ENCODE results near the gene SLAIN2. TPM values are rescaled to one million over a fixed set of nuclear protein-coding genes. Genes with fewer than 3 reads are reported as not detected.
"Not testable (repeated sequence)": the region's sequence is repeated elsewhere in the genome, so short reads cannot be mapped to it uniquely, and the experiment has no call there.

SLAIN2 gene
- total RNA-seq, 1 donor from 2014 or later = 94.3 TPM

DNA sequence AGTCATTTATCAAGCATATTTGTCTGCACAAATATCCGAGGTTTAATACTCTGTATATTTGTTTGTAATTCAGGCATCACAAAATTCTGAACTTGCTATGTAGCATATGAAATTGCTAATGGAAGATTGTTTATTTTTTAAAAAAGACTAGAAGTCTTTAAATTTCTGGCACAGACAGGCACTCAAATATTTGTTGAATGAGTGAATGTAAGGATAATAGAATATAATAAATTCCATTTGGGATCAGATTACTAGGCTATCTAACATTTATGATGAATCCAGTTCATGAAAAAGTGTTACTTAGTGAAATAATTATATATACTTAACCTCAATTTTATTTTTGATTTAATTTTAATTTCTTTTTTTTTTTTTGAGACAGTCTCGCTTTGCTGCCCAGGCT is 41.3 kb upstream of the SLAIN2 start:
- Histone ChIP-seq H3K27me3 (no peaks in the 10 kb centered on the region), H3K4me1 (no peaks in the 10 kb centered on the region), H3K27ac (no peak overlapping the region), H3K4me3 (no peak overlapping the region), H3K36me3 (no peaks in the 10 kb centered on the region), H3K9me3 (no peaks in the 10 kb centered on the region)
- intact Hi-C loops (cut with DNase I) = no loop called here
- ATAC-seq = no peak
- TF ChIP-seq, protein P1, sequence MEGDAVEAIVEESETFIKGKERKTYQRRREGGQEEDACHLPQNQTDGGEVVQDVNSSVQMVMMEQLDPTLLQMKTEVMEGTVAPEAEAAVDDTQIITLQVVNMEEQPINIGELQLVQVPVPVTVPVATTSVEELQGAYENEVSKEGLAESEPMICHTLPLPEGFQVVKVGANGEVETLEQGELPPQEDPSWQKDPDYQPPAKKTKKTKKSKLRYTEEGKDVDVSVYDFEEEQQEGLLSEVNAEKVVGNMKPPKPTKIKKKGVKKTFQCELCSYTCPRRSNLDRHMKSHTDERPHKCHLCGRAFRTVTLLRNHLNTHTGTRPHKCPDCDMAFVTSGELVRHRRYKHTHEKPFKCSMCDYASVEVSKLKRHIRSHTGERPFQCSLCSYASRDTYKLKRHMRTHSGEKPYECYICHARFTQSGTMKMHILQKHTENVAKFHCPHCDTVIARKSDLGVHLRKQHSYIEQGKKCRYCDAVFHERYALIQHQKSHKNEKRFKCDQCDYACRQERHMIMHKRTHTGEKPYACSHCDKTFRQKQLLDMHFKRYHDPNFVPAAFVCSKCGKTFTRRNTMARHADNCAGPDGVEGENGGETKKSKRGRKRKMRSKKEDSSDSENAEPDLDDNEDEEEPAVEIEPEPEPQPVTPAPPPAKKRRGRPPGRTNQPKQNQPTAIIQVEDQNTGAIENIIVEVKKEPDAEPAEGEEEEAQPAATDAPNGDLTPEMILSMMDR (IDR thresholded peaks at IDR 0.05) = no peak
- DNase-seq = no peak

- Histone ChIP-seq H3K27ac (no peak overlapping the region), H3K36me3 (no peaks in the 10 kb centered on the region), H3K27me3 (no peaks in the 10 kb centered on the region), H3K4me3 (no peak overlapping the region), H3K4me1 (no peaks in the 10 kb centered on the region), H3K9me3 (no peaks in the 10 kb centered on the region)
- ATAC-seq (no peak), DNase-seq (no peak)
- intact Hi-C loops (cut with DNase I) = no loop called here
- TF ChIP-seq, protein P1 (IDR thresholded peaks at IDR 0.05) = no peak
These were observed 35.8 kb upstream of the SLAIN2 start for GRCh38 chr4:48305508-48305907.

DNA sequence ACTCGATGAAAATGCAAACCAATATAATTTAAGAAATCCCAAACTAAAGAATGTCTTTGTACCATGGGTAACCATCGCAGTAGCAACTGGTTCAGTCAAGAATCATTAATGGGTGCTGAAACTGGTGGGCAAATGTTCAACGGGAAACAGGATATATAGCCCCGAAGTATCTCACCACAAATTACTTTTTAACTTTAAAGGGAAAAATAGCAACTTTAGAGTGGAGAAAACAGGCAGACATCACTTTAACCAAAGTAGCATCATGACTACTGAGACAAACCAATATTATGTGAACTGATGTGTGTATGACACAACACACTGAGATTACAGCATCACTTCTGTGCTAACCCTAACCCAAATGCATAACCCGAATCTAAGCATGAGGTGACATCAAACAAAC is 33.8 kb upstream of the SLAIN2 start:
- TF ChIP-seq, protein P1 (IDR thresholded peaks at IDR 0.05) = no peak
- Histone ChIP-seq H3K27me3 (no peaks in the 10 kb centered on the region), H3K9me3 (no peaks in the 10 kb centered on the region), H3K36me3 (no peaks in the 10 kb centered on the region), H3K27ac (no peak overlapping the region), H3K4me3 (no peak overlapping the region), H3K4me1 (no peaks in the 10 kb centered on the region)
- DNase-seq (no peak), ATAC-seq (no peak)
- intact Hi-C loops (cut with DNase I) = no loop called here

DNA sequence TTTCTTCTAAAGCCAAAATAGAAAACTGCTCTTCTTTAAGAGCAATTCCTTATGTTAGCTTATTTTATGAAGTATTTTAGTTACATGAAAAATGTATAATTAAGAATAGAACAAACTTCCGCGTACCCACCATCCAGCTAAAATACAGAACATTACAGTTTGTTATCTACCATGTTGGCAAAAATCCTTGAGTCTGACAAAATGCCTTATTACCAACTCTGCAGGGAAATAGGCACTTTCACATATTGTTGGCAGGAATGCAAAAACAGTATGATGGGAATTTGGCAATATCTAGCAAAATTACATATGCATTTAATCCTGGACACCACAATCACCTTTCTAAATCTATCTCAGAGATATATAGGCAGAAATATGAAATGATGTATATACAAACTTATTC is 32.4 kb upstream of the SLAIN2 start:
- no peak overlapping the region for H3K27ac ChIP-seq
- no peaks in the 10 kb centered on the region for H3K9me3 ChIP-seq
- DNase-seq (no peak), ATAC-seq (no peak)
- H3K4me3 ChIP-seq = no peak overlapping the region
- no peaks in the 10 kb centered on the region for H3K4me1 ChIP-seq
- H3K36me3 ChIP-seq = no peaks in the 10 kb centered on the region
- no peaks in the 10 kb centered on the region for H3K27me3 ChIP-seq
- intact Hi-C loops (cut with DNase I) = no loop called here
- TF ChIP-seq, protein P1 (IDR thresholded peaks at IDR 0.05) = no peak

- H3K9me3 ChIP-seq = no peaks in the 10 kb centered on the region
- no peak for DNase-seq
- TF ChIP-seq, protein P1 (IDR thresholded peaks at IDR 0.05) = no peak
- no peaks in the 10 kb centered on the region for H3K27me3 ChIP-seq
- H3K4me1 ChIP-seq = no peaks in the 10 kb centered on the region
- intact Hi-C loops (cut with DNase I) = no loop called here
- H3K27ac ChIP-seq = no peak overlapping the region
- no peak overlapping the region for H3K4me3 ChIP-seq
- H3K36me3 ChIP-seq = no peaks in the 10 kb centered on the region
- ATAC-seq = no peak
These were observed 29.4 kb upstream of the SLAIN2 start for GRCh38 chr4:48311896-48312295.

DNA sequence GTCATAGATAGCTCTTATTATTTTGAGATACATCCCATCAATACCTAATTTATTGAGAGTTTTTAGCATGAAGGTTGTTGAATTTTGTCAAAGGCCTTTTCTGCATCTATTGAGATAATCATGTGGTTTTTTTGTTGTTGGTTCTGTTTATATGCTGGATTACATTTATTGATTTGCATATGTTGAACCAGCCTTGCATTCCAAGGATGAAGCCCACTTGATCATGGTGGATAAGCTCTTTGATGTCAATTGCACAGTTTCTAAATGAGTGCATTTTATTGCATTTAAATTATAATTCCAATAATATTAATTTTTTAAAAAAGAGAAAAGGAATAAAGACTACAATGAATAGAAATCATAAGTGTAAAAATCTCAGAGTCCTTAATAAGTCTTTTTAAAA is 26.6 kb upstream of the SLAIN2 start:
- H3K4me1 ChIP-seq; DNase-seq; H3K27ac ChIP-seq; ATAC-seq; H3K27me3 ChIP-seq; H3K36me3 ChIP-seq; H3K9me3 ChIP-seq; H3K4me3 ChIP-seq; intact Hi-C loops (cut with DNase I): not testable (repeated sequence)
